WERI-Rb-1 (cell line): ENCODE results near the gene MNS1.
A peak's percentile ranks its signal among the peaks of the same experiment; 100 is the strongest.
"Not testable (repeated sequence)": the region's sequence is repeated elsewhere in the genome, so short reads cannot be mapped to it uniquely, and the experiment has no call there.

Experiments
- DNase-seq: peaks from one replicate; pipeline ENCODE4 v3.0.0-alpha.2; 2020
- H3K27ac ChIP-seq: fragments of 250-450 bp; sonication (Bioruptor Pico); 2 replicates; pipeline ENCODE4 v1.5.1; 2020; ENCODE audit warnings: mild to moderate bottlenecking, moderate library complexity
- H3K27me3 ChIP-seq: fragments of 250-450 bp; sonication (Bioruptor Pico); 2 replicates; pipeline ENCODE4 v1.5.1; 2021; ENCODE audit warnings: mild to moderate bottlenecking, low read depth, moderate library complexity; ENCODE audit not compliant: insufficient read depth, severe bottlenecking
- H3K36me3 ChIP-seq: fragments of 250-450 bp; sonication (Bioruptor Pico); 2 replicates; pipeline ENCODE4 v1.5.1; 2020; ENCODE audit warnings: mild to moderate bottlenecking, moderate library complexity
- H3K4me3 ChIP-seq: 2 replicates; pipeline ENCODE4 v1.5.1; 2011; ENCODE audit warnings: low read depth, mild to moderate bottlenecking, control low read depth, low read length
- H3K9me3 ChIP-seq: fragments of 250-450 bp; sonication (Bioruptor Pico); 2 replicates; pipeline ENCODE4 v1.5.1; 2021; ENCODE audit warnings: mild to moderate bottlenecking, moderate library complexity; ENCODE audit not compliant: severe bottlenecking
- CTCF ChIP-seq: IDR thresholded peaks from 2 replicates; pipeline ENCODE4 v1.5.1; 2011; ENCODE audit warnings: low read depth, mild to moderate bottlenecking, control low read depth, inconsistent platforms, low read length

Gene MNS1

DNA sequence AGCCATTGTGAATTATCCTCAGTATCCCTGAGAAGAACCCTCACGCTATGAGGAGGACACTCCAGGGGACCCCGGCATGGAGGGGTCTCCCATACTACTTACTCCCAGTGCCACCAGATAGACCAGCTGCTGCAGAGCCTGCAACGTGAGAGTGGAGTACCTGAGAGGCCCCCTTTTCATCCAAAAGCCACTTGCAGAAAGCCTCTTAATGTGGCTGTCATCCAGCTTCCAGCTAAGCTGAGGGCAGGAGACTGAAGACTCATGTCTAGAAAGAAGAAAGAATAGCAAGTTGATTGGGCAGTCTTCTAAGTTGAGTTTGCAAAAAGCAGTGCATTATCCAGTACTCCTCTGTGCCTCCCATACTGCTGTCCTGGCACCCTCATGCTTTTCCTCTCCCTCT lies 27.3 kb upstream of the MNS1 start:
- Histone ChIP-seq H3K27me3 (no peaks in the 10 kb centered on the region), H3K27ac (no peak overlapping the region), H3K4me3 (no peak overlapping the region), H3K36me3 (no peaks in the 10 kb centered on the region), H3K9me3 (no peaks in the 10 kb centered on the region)
- peak; percentile 14 for DNase-seq
- no peak for TF ChIP-seq CTCF

DNA sequence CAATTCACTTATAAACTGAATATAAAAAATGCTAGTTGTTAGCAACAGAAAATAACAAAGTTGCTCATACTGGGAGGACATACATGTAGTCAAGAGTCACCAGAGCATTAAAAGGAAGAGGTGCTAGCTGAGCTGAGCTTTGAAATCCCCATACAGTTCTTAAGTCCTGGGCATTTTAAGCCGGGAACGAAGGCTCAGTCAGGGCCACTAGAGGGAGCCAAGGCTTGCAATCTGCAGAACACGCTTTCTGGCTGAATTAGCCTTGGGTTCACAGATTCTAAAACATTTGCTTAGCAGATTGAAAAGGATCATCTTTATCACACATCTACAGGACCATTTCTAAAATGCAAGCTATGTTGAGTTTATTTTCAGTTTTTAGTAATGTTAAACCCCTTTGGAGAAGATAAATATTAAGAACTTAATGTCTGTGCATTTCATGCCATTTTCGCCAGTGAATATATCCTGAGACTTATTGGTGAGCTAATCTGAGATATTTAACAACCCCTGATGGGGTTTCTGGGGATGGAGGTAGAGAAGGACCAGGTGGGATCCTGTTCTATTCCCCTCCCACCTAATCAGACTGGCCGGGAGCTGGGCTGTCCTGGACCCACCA lies 26.3 kb upstream of the MNS1 start:
- H3K4me3 ChIP-seq, result no peak overlapping the region
- H3K9me3 ChIP-seq, result no peaks in the 10 kb centered on the region
- no peaks in the 10 kb centered on the region for H3K36me3 ChIP-seq
- no peaks in the 10 kb centered on the region for H3K27me3 ChIP-seq
- DNase-seq, result peak; percentile 81
- peak; percentile 89 for TF ChIP-seq CTCF
- no peak overlapping the region for H3K27ac ChIP-seq

- no peak overlapping the region for H3K4me3 ChIP-seq
- TF ChIP-seq CTCF, result no peak
- H3K27ac ChIP-seq, result no peak overlapping the region
- H3K36me3 ChIP-seq, result no peaks in the 10 kb centered on the region
- DNase-seq, result no peak
- H3K9me3 ChIP-seq, result no peaks in the 10 kb centered on the region
- no peaks in the 10 kb centered on the region for H3K27me3 ChIP-seq
These were observed 25.5 kb upstream of the MNS1 start for GRCh38 chr15:56490461-56490860.

DNA sequence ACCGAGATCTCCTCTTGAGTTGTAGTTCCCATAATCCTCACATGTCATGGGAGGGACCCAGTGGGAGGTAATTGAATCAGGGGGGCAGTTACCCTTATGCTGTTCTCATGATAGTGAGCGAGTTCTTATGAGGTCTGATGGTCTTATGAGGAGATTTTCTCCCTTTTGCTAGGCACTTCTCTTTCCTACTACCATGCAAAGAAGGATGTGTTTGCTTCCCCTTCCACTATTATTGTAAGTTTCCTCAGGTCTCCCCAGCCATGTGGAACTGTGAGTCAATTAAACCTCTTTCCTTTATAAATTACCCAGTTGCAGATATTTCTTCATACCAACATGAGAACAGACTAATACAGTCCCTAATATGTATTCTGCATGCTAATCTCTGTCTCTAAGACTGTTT lies 21.3 kb upstream of the MNS1 start:
- not testable (repeated sequence) for DNase-seq, H3K27ac ChIP-seq, H3K4me3 ChIP-seq, H3K27me3 ChIP-seq, H3K9me3 ChIP-seq, H3K36me3 ChIP-seq

DNA sequence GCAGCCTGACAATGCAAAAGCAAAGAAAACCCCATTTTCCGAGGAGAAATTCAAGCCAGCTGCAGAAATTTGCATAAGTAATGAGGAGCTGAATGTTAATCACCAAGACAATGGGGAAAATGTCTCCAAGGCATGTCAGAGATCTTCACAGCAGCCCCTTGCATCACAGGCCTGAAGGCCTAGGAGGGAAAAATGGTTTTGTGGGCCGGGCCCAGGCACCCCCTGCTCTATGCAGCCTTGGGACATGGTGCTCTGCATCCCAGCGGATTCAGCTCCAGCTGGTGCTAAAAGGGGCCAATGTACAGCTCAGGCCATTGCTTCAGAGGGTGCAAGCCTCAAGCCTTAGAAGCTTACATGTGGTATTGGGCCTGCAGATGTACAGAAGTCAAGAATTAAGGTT lies 20.5 kb upstream of the MNS1 start:
- not testable (repeated sequence) for H3K36me3 ChIP-seq, H3K27ac ChIP-seq, H3K27me3 ChIP-seq, H3K4me3 ChIP-seq, H3K9me3 ChIP-seq, DNase-seq

- Histone ChIP-seq H3K27ac (no peak overlapping the region), H3K27me3 (no peaks in the 10 kb centered on the region), H3K9me3 (no peaks in the 10 kb centered on the region), H3K36me3 (no peaks in the 10 kb centered on the region), H3K4me3 (no peak overlapping the region)
- TF ChIP-seq CTCF, result no peak
- no peak for DNase-seq
These were observed 19.4 kb upstream of the MNS1 start for GRCh38 chr15:56484287-56484686.

GRCh38 chr15:56475351-56475750 lies 10.4 kb upstream of the MNS1 start:
- DNase-seq, result no peak
- H3K27me3 ChIP-seq, result no peaks in the 10 kb centered on the region
- no peak overlapping the region for H3K4me3 ChIP-seq
- no peaks in the 10 kb centered on the region for H3K9me3 ChIP-seq
- TF ChIP-seq CTCF, result no peak
- H3K36me3 ChIP-seq, result no peaks in the 10 kb centered on the region
- no peak overlapping the region for H3K27ac ChIP-seq
